ENCODE data around the gene FRMD4A.
"Not testable (repeated sequence)": the region's sequence is repeated elsewhere in the genome, so short reads cannot be mapped to it uniquely, and the experiment has no call there.

FRMD4A gene

DNA sequence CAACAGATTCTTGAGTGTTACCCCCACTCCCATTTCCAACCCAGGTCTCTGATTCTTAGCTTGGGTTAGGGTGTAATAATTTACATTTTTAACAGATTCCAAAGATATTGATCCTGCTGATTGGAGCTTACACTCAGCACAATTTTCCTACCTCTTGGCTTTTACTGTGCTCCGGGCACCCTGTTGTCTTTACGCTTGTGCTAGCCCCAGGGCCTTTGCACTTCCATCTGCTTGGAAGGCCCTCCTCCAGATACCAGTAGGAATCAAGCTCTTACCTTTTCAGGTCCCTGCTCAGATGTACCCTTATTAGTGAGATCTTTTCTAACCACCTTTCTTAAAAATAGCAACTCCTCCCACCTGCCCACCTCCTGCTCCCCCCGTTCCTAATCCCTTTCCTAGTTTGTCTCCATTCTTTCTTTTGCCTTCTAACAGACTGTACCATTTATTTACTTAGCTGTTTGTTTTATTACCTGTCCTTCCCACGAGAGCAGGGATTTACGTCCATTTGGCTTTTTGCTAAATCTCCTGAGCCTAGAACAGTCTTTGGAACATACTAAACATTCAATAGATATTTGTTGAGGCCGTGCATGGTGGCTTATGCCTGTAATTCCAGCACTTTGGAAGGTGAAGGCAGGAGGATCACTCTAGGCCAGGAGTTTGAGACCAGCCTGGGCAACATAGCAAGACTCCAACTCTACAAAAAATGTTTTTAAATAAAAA lies 427.7 kb downstream of the FRMD4A start:
- DNase-seq = no peak

GRCh38 chr10:13899941-13900340 lies 430.8 kb downstream of the FRMD4A start:
- no peak for DNase-seq

GRCh38 chr10:13896146-13896545 lies 434.6 kb downstream of the FRMD4A start:
- not testable (repeated sequence) for DNase-seq

- no peak for DNase-seq
Observed at GRCh38 chr10:13894412-13895093, 436.2 kb downstream of the FRMD4A start.

GRCh38 chr10:13893926-13894325 lies 436.8 kb downstream of the FRMD4A start:
- DNase-seq = no peak

- DNase-seq = no peak
Observed at GRCh38 chr10:13892871-13893270, 437.9 kb downstream of the FRMD4A start.

DNA sequence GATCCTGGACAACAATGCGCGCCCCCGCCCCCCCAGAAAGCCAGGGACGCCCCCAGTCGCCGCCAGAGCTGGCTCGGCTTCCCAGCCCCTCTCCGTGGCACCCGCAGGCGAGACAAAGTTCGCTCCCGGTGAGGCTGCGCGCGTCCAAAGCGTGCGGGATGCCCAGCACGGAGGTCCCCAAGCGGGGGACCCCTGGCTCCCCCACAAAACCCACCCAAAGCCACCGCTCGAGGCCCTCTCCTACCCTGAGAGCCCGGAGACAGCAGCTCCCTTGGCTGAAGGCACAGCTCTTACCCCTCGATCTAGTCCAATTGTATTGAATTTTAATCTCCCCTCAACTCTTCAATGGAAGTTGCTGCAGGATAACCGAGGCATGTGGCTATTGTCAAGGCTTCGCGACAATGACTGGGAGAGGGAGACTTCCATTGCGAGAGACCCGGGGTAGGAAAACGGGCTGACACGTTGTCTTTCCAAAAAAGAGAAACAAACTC lies 438.7 kb downstream of the FRMD4A start:
- no peak for DNase-seq

- DNase-seq = no peak
Observed at GRCh38 chr10:13891128-13892000, 439.4 kb downstream of the FRMD4A start.

GRCh38 chr10:13890233-13891127 lies 440.2 kb downstream of the FRMD4A start:
- DNase-seq = no peak

DNA sequence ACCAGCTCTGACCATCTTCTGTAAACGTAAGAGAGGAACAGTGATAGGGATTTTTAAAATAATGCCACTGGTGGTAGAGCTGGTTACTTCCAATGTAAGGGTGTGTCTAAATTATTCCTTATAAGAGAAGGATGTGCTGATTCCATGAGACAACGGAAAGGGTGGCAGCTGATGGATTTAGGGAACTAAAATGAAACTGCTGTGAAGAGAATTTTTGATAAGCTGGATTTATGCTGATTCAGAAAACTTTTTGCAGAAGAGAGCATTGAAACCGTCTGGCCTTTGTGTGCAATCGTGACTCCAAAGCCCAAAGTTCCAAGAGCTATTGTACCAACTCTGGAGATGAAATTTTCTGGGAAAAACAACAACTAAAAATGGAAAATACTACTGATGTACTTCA lies 443.0 kb downstream of the FRMD4A start:
- no peak for DNase-seq

DNA sequence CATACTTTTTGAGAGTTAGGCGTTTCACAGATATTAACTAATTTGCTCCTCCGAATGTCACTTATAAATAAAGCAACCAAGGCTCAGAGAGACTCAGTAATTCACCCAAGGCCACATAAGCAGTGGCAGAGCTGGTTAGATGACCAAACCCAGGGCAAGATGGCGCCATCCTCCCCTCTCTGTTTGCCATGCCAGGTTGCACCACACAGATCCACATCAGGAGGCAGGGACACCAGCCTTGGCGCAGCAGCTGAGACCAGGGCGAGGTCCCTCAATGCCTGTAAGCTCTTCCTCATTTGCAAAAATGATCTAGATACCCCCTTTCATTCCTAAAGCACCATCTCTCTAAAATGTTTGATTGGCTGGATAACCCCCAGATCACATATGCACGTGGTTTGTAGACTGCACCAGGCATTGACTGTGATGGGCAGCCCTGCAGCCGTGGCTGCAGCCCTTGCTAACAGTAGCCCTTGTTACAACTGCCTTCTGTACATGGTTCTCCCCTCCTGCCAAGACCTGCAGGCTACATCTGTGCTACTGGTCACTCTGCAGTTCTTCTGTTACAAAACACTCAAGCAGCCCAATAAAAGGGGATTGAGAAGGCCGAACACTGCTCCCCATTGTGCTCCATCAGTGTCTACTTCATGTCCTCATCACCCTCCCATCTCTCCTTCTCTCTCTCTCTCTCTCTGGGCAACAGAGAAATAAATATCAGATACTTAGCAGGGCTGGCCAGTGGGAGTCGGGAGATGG lies 445.3 kb downstream of the FRMD4A start:
- no peak for DNase-seq

DNA sequence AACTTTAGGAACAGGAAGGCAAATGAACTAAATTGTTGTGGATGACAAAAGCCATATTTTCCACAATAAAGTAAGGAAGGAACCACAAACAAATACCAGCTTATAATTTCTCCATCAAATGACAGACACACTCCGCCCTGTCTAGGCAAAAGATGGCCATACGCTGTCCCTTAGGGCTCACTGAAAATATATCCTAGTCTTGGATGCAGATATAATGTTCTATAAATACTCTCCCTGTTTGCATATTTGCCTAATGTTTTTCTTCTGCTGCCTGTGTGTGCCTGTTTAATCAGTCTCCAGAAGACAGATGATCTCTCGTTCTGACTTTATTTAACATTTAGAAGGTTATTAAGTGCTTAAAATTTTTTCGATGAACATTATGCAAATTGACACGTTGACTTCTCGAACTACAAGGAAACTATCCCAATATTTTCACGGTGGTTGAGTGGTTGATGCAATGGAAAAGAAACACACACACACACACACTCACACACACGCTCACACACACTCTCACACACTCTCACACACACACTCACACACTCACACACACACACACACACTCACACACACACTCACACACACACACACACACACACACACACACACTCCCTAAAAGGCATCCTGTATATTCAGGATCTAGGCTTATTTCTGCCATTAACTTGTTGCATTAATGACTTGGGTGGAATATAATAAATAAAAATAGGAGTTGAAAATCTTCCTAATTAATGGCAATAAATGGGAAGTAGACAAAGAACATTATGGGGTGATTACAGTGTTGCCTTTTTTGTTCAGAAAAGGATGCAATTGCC lies 446.9 kb downstream of the FRMD4A start:
- no peak for DNase-seq

DNA sequence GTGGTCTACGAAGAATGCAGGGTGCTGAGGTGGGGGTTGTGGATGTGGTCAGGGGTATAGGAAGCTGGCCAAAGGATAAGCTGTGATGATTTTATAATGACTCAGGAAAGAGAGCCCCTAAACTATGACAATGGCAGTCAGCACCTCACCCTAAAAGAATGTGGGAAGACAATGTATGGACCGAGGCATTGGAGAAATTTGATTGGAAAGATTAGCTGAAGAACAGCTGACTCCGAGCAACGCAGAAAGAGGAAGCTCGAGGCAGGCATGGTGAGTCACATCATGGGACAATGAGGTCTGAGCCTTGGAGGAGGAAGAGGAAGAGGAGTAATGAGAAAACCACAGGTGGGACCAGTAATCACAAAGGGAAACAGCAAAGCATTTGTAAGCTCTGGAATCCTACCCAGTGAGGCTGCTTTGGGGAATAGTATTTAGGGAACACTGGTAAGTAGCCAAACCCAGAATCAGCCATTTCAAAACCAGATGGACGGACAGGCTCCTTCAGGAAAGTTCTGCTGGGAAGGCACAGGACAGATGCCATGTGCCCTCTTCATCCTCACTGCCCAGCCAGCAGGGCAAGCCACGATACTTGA lies 448.5 kb downstream of the FRMD4A start:
- peak; percentile 30 for DNase-seq

DNA sequence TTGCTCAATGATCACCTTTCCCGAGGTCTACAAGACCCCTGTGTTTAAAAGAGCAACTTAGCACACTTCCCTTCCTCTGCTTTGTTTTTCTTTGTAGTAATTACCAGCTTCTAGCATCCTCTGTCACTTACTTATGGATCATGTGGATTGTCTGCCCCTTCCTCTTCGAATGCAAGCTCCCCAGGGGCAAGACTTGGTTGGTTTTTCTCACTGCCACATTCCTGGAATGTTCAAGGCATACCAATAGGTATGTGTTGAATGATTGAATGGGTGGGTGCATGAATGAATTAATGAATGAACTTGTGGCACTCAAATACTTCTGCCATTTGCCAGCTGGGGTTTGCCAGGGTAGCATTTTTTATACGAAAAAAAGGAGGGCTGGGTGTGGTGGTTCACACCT lies 450.0 kb downstream of the FRMD4A start:
- no peak for DNase-seq

GRCh38 chr10:13877154-13877909 lies 453.4 kb downstream of the FRMD4A start:
- no peak for DNase-seq

- no peak for DNase-seq
Observed at GRCh38 chr10:13873196-13873595, 457.5 kb downstream of the FRMD4A start.

GRCh38 chr10:13872411-13872810 lies 458.3 kb downstream of the FRMD4A start:
- DNase-seq = no peak

- DNase-seq = no peak
Observed at GRCh38 chr10:13871776-13872175, 458.9 kb downstream of the FRMD4A start.

GRCh38 chr10:13871011-13871410 lies 459.7 kb downstream of the FRMD4A start:
- DNase-seq = no peak

GRCh38 chr10:13869295-13869664 lies 461.4 kb downstream of the FRMD4A start:
- no peak for DNase-seq
